Upper lobe of left lung (tissue), 4 donors: ENCODE results near the gene NAT8L.

Source experiments
- EP300 ChIP-seq, 4 donors: sonication (generic); formaldehyde crosslinking; IDR thresholded peaks; one replicate each; pipeline ENCODE4 v1.5.1; 2017; ENCODE audit warnings: antibody characterized with exemption in 4 of 4, control low read depth in 2 of 4
- POLR2A ChIP-seq, 4 donors: fragments of 450-650 bp; IDR thresholded peaks; one replicate each; pipeline ENCODE4 v1.5.1; 2016 to 2017; ENCODE audit warnings: antibody characterized with exemption in 4 of 4, mild to moderate bottlenecking in 2 of 4
- POLR2AphosphoS5 ChIP-seq, 2 donors: sonication (generic); formaldehyde crosslinking; IDR thresholded peaks; one replicate each; pipeline ENCODE4 v1.5.1; 2017; ENCODE audit warnings: antibody characterized with exemption in 2 of 2
- TF ChIP-seq, protein P1 (sequence below), 6 experiments: fragments of 450-650 bp in 4 of 6; fragments of 200-600 bp in 2 of 6; sonication (generic) in 2 of 6; IDR thresholded peaks; one replicate each; pipeline ENCODE4 v1.5.1; 2016 to 2019; ENCODE audit warnings: antibody characterized with exemption in 6 of 6

DNA sequence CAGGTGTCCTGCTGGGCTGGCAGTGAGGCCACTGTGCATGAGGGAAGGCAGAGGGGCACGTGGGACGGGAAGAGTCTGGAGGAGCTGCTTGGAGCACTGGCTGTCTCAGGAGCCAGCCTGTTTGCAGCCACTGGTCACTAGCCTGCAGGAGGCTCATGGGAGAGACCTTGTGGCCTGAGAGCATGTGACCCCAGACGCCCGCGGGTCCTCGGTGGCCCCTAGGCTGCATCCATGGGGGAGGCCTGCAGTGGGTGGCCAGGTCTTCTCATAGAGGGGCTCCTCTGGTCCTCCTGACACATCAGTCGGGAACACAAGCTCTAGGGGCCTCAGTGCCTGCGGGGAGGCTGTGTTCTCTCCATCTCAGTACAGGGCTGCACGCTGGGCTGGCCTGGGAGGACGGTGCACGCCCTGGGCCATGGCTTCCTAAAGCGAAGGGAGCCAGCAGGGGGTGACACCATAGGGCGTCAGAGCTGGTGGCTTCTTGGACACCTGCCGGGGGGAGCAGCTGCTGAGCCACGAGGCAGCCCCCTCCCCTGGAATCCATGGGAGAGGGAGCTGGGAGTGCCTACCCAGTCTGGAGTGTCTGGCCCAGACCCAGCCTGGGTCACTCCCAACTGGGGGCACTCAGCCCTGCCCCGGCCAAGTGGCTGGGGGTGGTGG is 12.3 kb downstream of the NAT8L start:
- TF ChIP-seq POLR2A (IDR thresholded peaks at IDR 0.05), result no peak
- no peak for TF ChIP-seq POLR2AphosphoS5 (IDR thresholded peaks at IDR 0.05)
- TF ChIP-seq, protein P1, sequence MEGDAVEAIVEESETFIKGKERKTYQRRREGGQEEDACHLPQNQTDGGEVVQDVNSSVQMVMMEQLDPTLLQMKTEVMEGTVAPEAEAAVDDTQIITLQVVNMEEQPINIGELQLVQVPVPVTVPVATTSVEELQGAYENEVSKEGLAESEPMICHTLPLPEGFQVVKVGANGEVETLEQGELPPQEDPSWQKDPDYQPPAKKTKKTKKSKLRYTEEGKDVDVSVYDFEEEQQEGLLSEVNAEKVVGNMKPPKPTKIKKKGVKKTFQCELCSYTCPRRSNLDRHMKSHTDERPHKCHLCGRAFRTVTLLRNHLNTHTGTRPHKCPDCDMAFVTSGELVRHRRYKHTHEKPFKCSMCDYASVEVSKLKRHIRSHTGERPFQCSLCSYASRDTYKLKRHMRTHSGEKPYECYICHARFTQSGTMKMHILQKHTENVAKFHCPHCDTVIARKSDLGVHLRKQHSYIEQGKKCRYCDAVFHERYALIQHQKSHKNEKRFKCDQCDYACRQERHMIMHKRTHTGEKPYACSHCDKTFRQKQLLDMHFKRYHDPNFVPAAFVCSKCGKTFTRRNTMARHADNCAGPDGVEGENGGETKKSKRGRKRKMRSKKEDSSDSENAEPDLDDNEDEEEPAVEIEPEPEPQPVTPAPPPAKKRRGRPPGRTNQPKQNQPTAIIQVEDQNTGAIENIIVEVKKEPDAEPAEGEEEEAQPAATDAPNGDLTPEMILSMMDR (IDR thresholded peaks at IDR 0.05), result no peak
- TF ChIP-seq EP300 (IDR thresholded peaks at IDR 0.05), result no peak
